ENCODE data around the gene LAMA2. TPM values are rescaled to one million over a fixed set of nuclear protein-coding genes. Genes with fewer than 3 reads are reported as not detected.

Gene LAMA2
- total RNA-seq, 1 experiment from 2014 or later, result 4.2 TPM

- Histone ChIP-seq H2AK5ac (ENCODE audit: insufficient read length, low read length) (no peak overlapping the region), H3K18ac (ENCODE audit: insufficient read length, low read depth, low read length) (no peak overlapping the region), H2BK20ac (ENCODE audit: low read depth, low read length, poor library complexity, severe bottlenecking) (no peak overlapping the region), H3K9me3 (ENCODE audit: control insufficient read depth, low read depth, low read length) (no peaks in the 10 kb centered on the region), H3K23me2 (ENCODE audit: insufficient read length, low read depth, low read length, poor library complexity, severe bottlenecking) (no peaks in the 10 kb centered on the region), H3K4me2 (ENCODE audit: insufficient read depth, insufficient read length, low read length) (no peak overlapping the region), H4K5ac (ENCODE audit: insufficient read length, low read depth, low read length) (no peak overlapping the region), H2BK120ac (ENCODE audit: low read depth, low read length, poor library complexity, severe bottlenecking) (no peak overlapping the region), H3K4me1 (ENCODE audit: insufficient read depth, low read length) (peaks cover 5% of the 10 kb centered on the region; the same call in 1 of the 2 replicates), H3K79me2 (ENCODE audit: insufficient read depth, low read length) (no peaks in the 10 kb centered on the region), H2AFZ (ENCODE audit: low read length) (no peak overlapping the region), H2BK5ac (ENCODE audit: insufficient read length, low read length) (no peak overlapping the region), H3K9ac (ENCODE audit: extremely low read depth, insufficient read length, low read length) (no peak overlapping the region), H3K27ac (ENCODE audit: insufficient read length, low read depth, low read length) (no peak overlapping the region), H4K91ac (ENCODE audit: insufficient read length, low read depth, low read length) (no peak overlapping the region), H3K27me3 (ENCODE audit: insufficient read depth, low read length) (no peaks in the 10 kb centered on the region), H3K79me1 (ENCODE audit: insufficient read depth, low read depth, low read length, poor library complexity, severe bottlenecking) (no peaks in the 10 kb centered on the region), H2BK15ac (ENCODE audit: low read depth, low read length) (no peak overlapping the region), H2BK12ac (ENCODE audit: insufficient read length, low read depth, low read length) (no peak overlapping the region), H4K8ac (replicated peaks; ENCODE audit: insufficient read length, low read depth, low read length) (no peak overlapping the region), H3K23ac (ENCODE audit: insufficient read length, low read depth, low read length) (no peak overlapping the region), H4K20me1 (ENCODE audit: control insufficient read depth, insufficient read depth, insufficient read length) (no peaks in the 10 kb centered on the region), H3K14ac (ENCODE audit: insufficient read depth, low read length) (no peak overlapping the region), H3K4ac (ENCODE audit: low read depth, low read length) (no peak overlapping the region; the same call in 1 of the 2 replicates), H3K56ac (ENCODE audit: insufficient read length, low read depth, low read length) (no peak overlapping the region), H3T11ph (ENCODE audit: low read length) (no peak overlapping the region)
- no peak for DNase-seq
- peaks cover 0 to 5% (median 0%) of the 10 kb centered on the region in 3 experiments; a peak in 1 of 7 replicates for H3K36me3 Mint-ChIP-seq (ENCODE audit: insufficient read depth in 1 of 3, low read depth in 3 of 3)
- no peak for TF ChIP-seq CTCF (conservative IDR thresholded peaks at IDR 0.05)
- H3K9me3 Mint-ChIP-seq, result no peaks in the 10 kb centered on the region
- H3K4me1 Mint-ChIP-seq, result peaks cover 13 to 18% of the 10 kb centered on the region in 2 experiments
- no CpG with 5 or more reads among the region's 4 CpGs for WGBS (ENCODE audit: extremely low coverage, insufficient read length, low lambda C conversion rate)
- no peaks in the 10 kb centered on the region for H3K27me3 Mint-ChIP-seq (ENCODE audit: low read depth)
- H3K4me3 Mint-ChIP-seq, result no peak overlapping the region
- no peak overlapping the region for H3K27ac Mint-ChIP-seq
These were observed 446.7 kb downstream of the LAMA2 start for GRCh38 chr6:129329678-129330077.
